ENCODE results near the gene PRODH2. TPM values are rescaled to one million over a fixed set of nuclear protein-coding genes. Genes with fewer than 3 reads are reported as not detected.

PRODH2 gene
- polyA plus RNA-seq, 2 donors, result not detected

DNA sequence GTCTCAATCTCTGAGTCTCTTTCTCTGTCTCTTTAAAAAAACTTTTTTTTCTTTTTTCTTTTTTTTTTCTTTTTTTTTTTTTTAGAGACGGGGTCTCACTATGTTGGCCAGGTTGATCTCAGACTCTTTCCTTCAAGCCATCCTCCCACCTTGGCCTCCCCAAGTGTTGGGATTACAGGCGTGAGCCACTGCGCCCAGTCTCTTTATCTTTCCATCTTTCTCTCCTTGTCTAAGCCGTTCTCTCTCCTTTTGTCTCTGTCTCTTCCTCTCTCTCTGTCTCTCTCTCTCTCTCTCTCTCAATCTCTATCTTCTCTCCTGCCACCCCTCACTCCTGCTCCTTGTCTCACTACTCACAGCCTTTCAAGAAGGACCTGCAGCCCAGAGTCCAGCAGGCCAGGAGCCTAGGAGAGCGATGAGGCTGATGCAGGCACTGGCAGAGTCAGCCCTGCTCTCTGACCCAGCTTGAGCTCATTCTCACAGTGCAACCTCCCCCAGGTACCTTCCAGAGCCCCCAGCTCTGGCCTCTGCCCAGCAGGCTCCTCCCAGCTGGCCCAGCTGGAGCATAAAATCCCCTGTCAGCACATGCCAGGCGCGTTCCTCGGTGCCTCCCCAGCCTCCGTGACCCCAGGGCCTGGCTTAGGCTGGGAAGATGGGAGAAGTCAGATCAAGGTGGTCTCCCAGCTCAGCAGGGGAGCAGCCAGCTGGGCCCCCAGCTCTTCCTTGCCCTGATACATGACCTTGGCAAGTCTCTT lies 39.6 kb upstream of the PRODH2 start, which contains the start of gene NPHS1:
Gene NPHS1, minus strand, starts transcription at position 476 of the 752 bp plus-strand sequence. CDS start 667 bp downstream, outside the sequence.
- Histone ChIP-seq H3K4me3 (ENCODE audit: low read depth in 1 of 2, low read length in 2 of 2) (no peak within 1 kb of the TSS), H3K9me3 (ENCODE audit: control insufficient read depth in 2 of 2, insufficient read depth in 1 of 2, low read depth in 1 of 2, low read length in 1 of 2) (peaks cover 0 to 2% of the 10 kb centered on the region in 2 donors), H3K36me3 (ENCODE audit: control insufficient read depth in 2 of 2, insufficient read depth in 2 of 2, low read length in 1 of 2) (no peaks in the 10 kb centered on the region), H3K27ac (ENCODE audit: low read depth in 2 of 2, low read length in 1 of 2) (no peak within 1 kb of the TSS), H3K27me3 (ENCODE audit: control insufficient read depth in 1 of 2, insufficient read depth in 2 of 2, low read length in 2 of 2) (peaks cover 0 to 12% of the 10 kb centered on the region in 2 donors), H3K4me1 (ENCODE audit: control insufficient read depth in 2 of 2, insufficient read depth in 2 of 2, low read length in 1 of 2) (peaks cover 0 to 7% of the 10 kb centered on the region in 2 donors)
- WGBS, 2 donors, result 45 to 55% methylated on average over 9 of the region's 9 CpGs

DNA sequence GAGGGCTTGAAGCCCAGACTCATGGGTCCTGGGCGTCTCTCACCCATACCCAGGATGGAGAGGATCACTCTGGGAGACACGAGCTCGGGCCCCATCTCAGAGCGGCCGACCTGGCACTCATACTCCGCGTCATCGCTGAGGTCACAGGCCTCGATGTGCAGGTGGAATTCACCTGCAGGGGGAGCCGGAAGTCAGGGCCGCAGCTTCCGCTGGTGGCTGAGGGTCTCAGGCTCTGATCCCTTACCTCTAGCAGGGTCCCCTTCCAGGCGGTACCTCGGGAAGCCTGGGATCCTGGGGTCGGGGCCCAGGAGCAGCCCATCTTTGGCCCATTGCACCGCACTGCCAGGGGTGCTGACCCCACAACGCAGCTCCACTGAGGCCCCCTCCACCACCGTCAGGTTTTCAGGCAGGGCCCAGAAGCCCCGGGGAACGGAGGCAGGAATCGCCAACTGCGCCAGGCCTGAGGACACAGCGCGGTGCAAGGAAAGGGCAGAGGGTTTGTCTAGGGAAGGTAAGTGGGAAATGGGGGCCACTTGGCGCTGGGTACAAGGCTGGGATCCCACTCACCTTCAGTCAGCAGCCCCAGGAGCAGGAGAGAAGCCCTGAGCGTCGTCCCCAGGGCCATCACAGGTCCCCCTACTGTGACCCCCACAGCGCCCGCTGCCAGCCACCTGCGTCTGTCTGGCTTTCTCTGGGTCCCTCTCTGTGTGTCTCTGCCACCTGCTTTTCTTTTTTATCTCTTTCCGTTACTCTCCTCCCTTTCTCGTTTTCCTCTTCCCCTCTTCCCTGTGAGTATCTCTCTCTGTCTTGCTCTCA lies 38.8 kb upstream of the PRODH2 start:
- whole genome bisulfite sequencing, 2 donors, result 45 to 51% methylated on average over 29 to 32 of the region's 32 CpGs
- peaks cover 0 to 5% of the 10 kb centered on the region in 2 donors for H3K4me1 ChIP-seq (ENCODE audit: control insufficient read depth in 2 of 2, insufficient read depth in 2 of 2, low read length in 1 of 2)
- peaks cover 0 to 6% of the 10 kb centered on the region in 2 donors for H3K27me3 ChIP-seq (ENCODE audit: control insufficient read depth in 1 of 2, insufficient read depth in 2 of 2, low read length in 2 of 2)
- H3K27ac ChIP-seq (ENCODE audit: low read depth in 2 of 2, low read length in 1 of 2), result no peak overlapping the region
- no peak overlapping the region for H3K4me3 ChIP-seq (ENCODE audit: low read depth in 1 of 2, low read length in 2 of 2)
- H3K36me3 ChIP-seq (ENCODE audit: control insufficient read depth in 2 of 2, insufficient read depth in 2 of 2, low read length in 1 of 2), result no peaks in the 10 kb centered on the region
- peaks cover 0 to 2% of the 10 kb centered on the region in 2 donors for H3K9me3 ChIP-seq (ENCODE audit: control insufficient read depth in 2 of 2, insufficient read depth in 1 of 2, low read depth in 1 of 2, low read length in 1 of 2)

- H3K36me3 ChIP-seq (ENCODE audit: control insufficient read depth in 2 of 2, insufficient read depth in 2 of 2, low read length in 1 of 2), result no peaks in the 10 kb centered on the region
- WGBS, 2 donors, result 89 to 91% methylated on average over 17 to 18 of the region's 18 CpGs
- peaks cover 0 to 5% of the 10 kb centered on the region in 2 donors for H3K9me3 ChIP-seq (ENCODE audit: control insufficient read depth in 2 of 2, insufficient read depth in 1 of 2, low read depth in 1 of 2, low read length in 1 of 2)
- no peak overlapping the region for H3K27ac ChIP-seq (ENCODE audit: low read depth in 2 of 2, low read length in 1 of 2)
- no peak overlapping the region for H3K4me3 ChIP-seq (ENCODE audit: low read depth in 1 of 2, low read length in 2 of 2)
- H3K27me3 ChIP-seq (ENCODE audit: control insufficient read depth in 1 of 2, insufficient read depth in 2 of 2, low read length in 2 of 2), result peaks cover 0 to 6% of the 10 kb centered on the region in 2 donors
- peaks cover 0 to 6% of the 10 kb centered on the region in 2 donors for H3K4me1 ChIP-seq (ENCODE audit: control insufficient read depth in 2 of 2, insufficient read depth in 2 of 2, low read length in 1 of 2)
Observed at GRCh38 chr19:35848919-35849505, 36.4 kb upstream of the PRODH2 start.

DNA sequence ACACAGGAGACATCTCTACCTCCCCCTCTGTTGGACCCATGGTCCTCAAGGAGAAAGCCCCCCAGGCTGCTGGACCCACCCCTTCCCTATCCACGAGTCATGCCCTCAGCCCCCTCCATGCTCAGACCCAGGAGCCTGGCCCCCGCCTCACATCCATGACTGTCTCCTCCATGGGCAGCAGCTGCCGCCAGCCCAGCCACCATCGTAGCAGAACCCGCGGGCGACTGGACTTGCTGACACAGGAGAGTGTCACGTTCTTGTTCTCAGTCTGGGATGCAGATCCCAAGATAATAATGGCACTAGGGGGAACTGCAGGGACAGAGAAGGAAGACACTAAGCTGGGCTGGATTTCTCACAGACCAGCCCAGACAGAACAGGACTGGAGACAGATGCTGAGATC lies 35.8 kb upstream of the PRODH2 start:
- no peaks in the 10 kb centered on the region for H3K36me3 ChIP-seq (ENCODE audit: control insufficient read depth in 2 of 2, insufficient read depth in 2 of 2, low read length in 1 of 2)
- no peak overlapping the region for H3K4me3 ChIP-seq (ENCODE audit: low read depth in 1 of 2, low read length in 2 of 2)
- H3K4me1 ChIP-seq (ENCODE audit: control insufficient read depth in 2 of 2, insufficient read depth in 2 of 2, low read length in 1 of 2), result peaks cover 0 to 8% of the 10 kb centered on the region in 2 donors
- H3K27me3 ChIP-seq (ENCODE audit: control insufficient read depth in 1 of 2, insufficient read depth in 2 of 2, low read length in 2 of 2), result peaks cover 0 to 6% of the 10 kb centered on the region in 2 donors
- H3K9me3 ChIP-seq (ENCODE audit: control insufficient read depth in 2 of 2, insufficient read depth in 1 of 2, low read depth in 1 of 2, low read length in 1 of 2), result peaks cover 0 to 10% of the 10 kb centered on the region in 2 donors
- 77 to 81% methylated on average over 8 of the region's 8 CpGs for WGBS, 2 donors
- H3K27ac ChIP-seq (ENCODE audit: low read depth in 2 of 2, low read length in 1 of 2), result no peak overlapping the region

GRCh38 chr19:35847911-35848310 lies 35.3 kb upstream of the PRODH2 start:
- Histone ChIP-seq H3K4me3 (ENCODE audit: low read depth in 1 of 2, low read length in 2 of 2) (no peak overlapping the region), H3K36me3 (ENCODE audit: control insufficient read depth in 2 of 2, insufficient read depth in 2 of 2, low read length in 1 of 2) (no peaks in the 10 kb centered on the region), H3K4me1 (ENCODE audit: control insufficient read depth in 2 of 2, insufficient read depth in 2 of 2, low read length in 1 of 2) (peaks cover 0 to 8% of the 10 kb centered on the region in 2 donors), H3K27ac (ENCODE audit: low read depth in 2 of 2, low read length in 1 of 2) (no peak overlapping the region), H3K27me3 (ENCODE audit: control insufficient read depth in 1 of 2, insufficient read depth in 2 of 2, low read length in 2 of 2) (peaks cover 0 to 8% of the 10 kb centered on the region in 2 donors), H3K9me3 (ENCODE audit: control insufficient read depth in 2 of 2, insufficient read depth in 1 of 2, low read depth in 1 of 2, low read length in 1 of 2) (peaks cover 0 to 10% of the 10 kb centered on the region in 2 donors)
- 80 to 81% methylated on average over 8 of the region's 8 CpGs for WGBS, 2 donors

- Histone ChIP-seq H3K9me3 (ENCODE audit: control insufficient read depth in 2 of 2, insufficient read depth in 1 of 2, low read depth in 1 of 2, low read length in 1 of 2) (peaks cover 0 to 10% of the 10 kb centered on the region in 2 donors), H3K36me3 (ENCODE audit: control insufficient read depth in 2 of 2, insufficient read depth in 2 of 2, low read length in 1 of 2) (no peaks in the 10 kb centered on the region), H3K4me3 (ENCODE audit: low read depth in 1 of 2, low read length in 2 of 2) (no peak overlapping the region), H3K27ac (ENCODE audit: low read depth in 2 of 2, low read length in 1 of 2) (no peak overlapping the region), H3K4me1 (ENCODE audit: control insufficient read depth in 2 of 2, insufficient read depth in 2 of 2, low read length in 1 of 2) (peaks cover 0 to 8% of the 10 kb centered on the region in 2 donors), H3K27me3 (ENCODE audit: control insufficient read depth in 1 of 2, insufficient read depth in 2 of 2, low read length in 2 of 2) (peaks cover 0 to 8% of the 10 kb centered on the region in 2 donors)
- WGBS, 2 donors, result 1 to 2% methylated on average over 24 to 26 of the region's 26 CpGs
Observed at GRCh38 chr19:35846038-35846668, 33.5 kb upstream of the PRODH2 start.

DNA sequence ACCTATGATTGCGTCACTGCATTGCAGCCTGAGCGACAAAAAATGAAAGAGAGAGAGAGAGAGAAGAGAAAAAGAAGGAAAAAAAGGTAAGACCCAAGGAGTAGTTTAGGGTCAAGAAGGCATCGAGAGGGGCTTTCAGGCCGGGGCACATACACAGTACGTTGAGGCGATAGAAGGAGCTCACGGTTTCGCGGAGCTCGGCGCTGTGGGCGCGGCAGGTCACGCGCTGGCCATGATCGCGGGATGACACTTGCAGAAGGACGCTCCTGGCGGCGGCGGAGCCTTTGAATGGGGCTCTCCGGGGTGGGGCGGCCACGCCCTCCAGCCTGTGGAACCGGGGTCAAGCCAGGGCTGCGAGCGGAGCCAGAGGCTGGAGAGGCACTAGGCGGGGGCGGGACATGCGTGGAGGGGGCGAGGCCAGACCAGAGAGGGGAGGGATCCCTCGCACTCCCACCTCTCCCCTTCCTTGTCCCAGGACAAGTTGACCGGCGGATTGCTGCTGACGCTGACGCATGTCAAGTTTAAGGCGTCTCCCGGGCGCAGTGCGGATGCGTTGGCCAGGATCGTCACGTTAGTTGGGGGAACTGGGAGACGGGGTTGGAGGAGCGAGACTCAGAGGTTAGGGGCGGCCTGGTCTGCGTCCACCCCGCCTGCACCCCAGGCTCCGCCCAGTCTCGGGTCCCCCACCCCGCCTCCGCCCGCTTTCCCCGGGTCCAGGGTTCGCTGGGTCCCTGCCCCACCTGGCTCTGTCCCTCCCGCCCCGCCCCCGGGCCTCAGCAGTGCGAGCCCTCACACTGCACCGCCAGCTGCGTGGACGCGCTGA lies 32.8 kb upstream of the PRODH2 start:
- WGBS, 2 donors, result 4 to 5% methylated on average over 56 to 63 of the region's 63 CpGs
- Histone ChIP-seq H3K27ac (ENCODE audit: low read depth in 2 of 2, low read length in 1 of 2) (no peak overlapping the region), H3K4me1 (ENCODE audit: control insufficient read depth in 2 of 2, insufficient read depth in 2 of 2, low read length in 1 of 2) (peaks cover 0 to 8% of the 10 kb centered on the region in 2 donors), H3K27me3 (ENCODE audit: control insufficient read depth in 1 of 2, insufficient read depth in 2 of 2, low read length in 2 of 2) (peaks cover 0 to 7% of the 10 kb centered on the region in 2 donors), H3K9me3 (ENCODE audit: control insufficient read depth in 2 of 2, insufficient read depth in 1 of 2, low read depth in 1 of 2, low read length in 1 of 2) (peaks cover 0 to 10% of the 10 kb centered on the region in 2 donors), H3K4me3 (ENCODE audit: low read depth in 1 of 2, low read length in 2 of 2) (peak overlapping the region in 1 of 2 donors; percentile 25), H3K36me3 (ENCODE audit: control insufficient read depth in 2 of 2, insufficient read depth in 2 of 2, low read length in 1 of 2) (no peaks in the 10 kb centered on the region)

GRCh38 chr19:35844482-35845214 lies 32.0 kb upstream of the PRODH2 start:
- peaks cover 0 to 10% of the 10 kb centered on the region in 2 donors for H3K9me3 ChIP-seq (ENCODE audit: control insufficient read depth in 2 of 2, insufficient read depth in 1 of 2, low read depth in 1 of 2, low read length in 1 of 2)
- 55 to 63% methylated on average over 16 of the region's 16 CpGs for WGBS, 2 donors
- H3K27ac ChIP-seq (ENCODE audit: low read depth in 2 of 2, low read length in 1 of 2), result no peak overlapping the region
- peaks cover 0 to 8% of the 10 kb centered on the region in 2 donors for H3K4me1 ChIP-seq (ENCODE audit: control insufficient read depth in 2 of 2, insufficient read depth in 2 of 2, low read length in 1 of 2)
- peaks cover 0 to 5% of the 10 kb centered on the region in 2 donors for H3K27me3 ChIP-seq (ENCODE audit: control insufficient read depth in 1 of 2, insufficient read depth in 2 of 2, low read length in 2 of 2)
- H3K4me3 ChIP-seq (ENCODE audit: low read depth in 1 of 2, low read length in 2 of 2), result peak overlapping the region in 1 of 2 donors; percentile 25
- no peaks in the 10 kb centered on the region for H3K36me3 ChIP-seq (ENCODE audit: control insufficient read depth in 2 of 2, insufficient read depth in 2 of 2, low read length in 1 of 2)
